Neural cell (in vitro differentiated cells): Measurements from ENCODE around the gene DMAP1.

Source experiments
- CTCF ChIP-seq: fragments of 450-650 bp; IDR thresholded peaks from 2 replicates; pipeline ENCODE4 v1.5.1; 2014; ENCODE audit warnings: antibody characterized with exemption, mild to moderate bottlenecking, moderate library complexity; ENCODE audit not compliant: poor library complexity, severe bottlenecking
- EZH2 ChIP-seq: fragments of 200-600, 300-800 bp; shearing (Covaris generic), sonication (generic); IDR thresholded peaks from 2 replicates; pipeline ENCODE4 v1.6.1; 2014; ENCODE audit warnings: antibody characterized with exemption, low read length, borderline replicate concordance, mild to moderate bottlenecking; ENCODE audit not compliant: insufficient read depth, poor library complexity, severe bottlenecking
- TAF1 ChIP-seq: IDR thresholded peaks from 2 replicates; pipeline ENCODE4 v1.6.1; 2012; ENCODE audit warnings: low read depth

GRCh38 chr1:44251989-44252671, 38.9 kb downstream of the DMAP1 start:
- TF ChIP-seq CTCF = no peak
- TF ChIP-seq TAF1 = no peak
- TF ChIP-seq EZH2 = no peak
